ENCODE data around the gene MCM8. TPM values are rescaled to one million over a fixed set of nuclear protein-coding genes. Genes with fewer than 3 reads are reported as not detected.

The MCM8 gene
- total and polyA plus RNA-seq, 2 experiments from 2014 or later: 10.6 to 30.4 TPM

DNA sequence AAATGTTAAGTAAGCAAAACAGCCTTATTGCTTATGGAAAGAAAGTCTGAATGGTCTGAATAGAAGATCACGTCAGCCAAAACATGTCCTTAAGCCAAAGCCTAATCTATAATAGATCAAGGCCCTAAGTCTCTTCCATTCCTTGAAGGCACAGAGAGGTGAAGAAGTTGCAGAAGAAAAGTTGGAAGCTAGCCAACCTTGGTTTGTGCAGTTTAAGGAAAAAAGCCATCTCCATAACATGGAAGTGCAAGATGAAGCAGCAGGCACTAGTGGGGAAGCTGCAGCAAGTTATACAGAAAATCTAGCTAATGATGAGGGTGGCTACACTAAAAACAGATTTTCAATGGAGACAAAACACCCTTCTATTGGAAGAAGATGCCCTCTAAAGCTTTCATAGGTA lies 74.3 kb downstream of the MCM8 start:
- peaks cover 42% of the 10 kb centered on the region for H3K36me3 Mint-ChIP-seq (ENCODE audit: low read depth)
- Histone ChIP-seq H3F3A (replicated peaks; ENCODE audit: low read depth) (no peaks in the 10 kb centered on the region), H4K20me1 (replicated peaks; ENCODE audit: insufficient read depth) (peaks cover 18% of the 10 kb centered on the region), H3K79me2 (replicated peaks; ENCODE audit: insufficient read depth) (peaks cover 35% of the 10 kb centered on the region), H3K4me3 (no peak overlapping the region), H3K36me3 (ENCODE audit: insufficient read depth) (peaks cover 3% of the 10 kb centered on the region; the same call in 1 of the 2 replicates), H3K4me2 (no peak overlapping the region), H3K9me2 (ENCODE audit: insufficient read depth) (no peaks in the 10 kb centered on the region), H3K27me3 (ENCODE audit: insufficient read depth) (no peaks in the 10 kb centered on the region), H2AFZ (no peak overlapping the region), H3K4me1 (ENCODE audit: insufficient read depth) (no peaks in the 10 kb centered on the region), H3K27ac (ENCODE audit: low read depth) (no peak overlapping the region)
- ATAC-seq: no peak
- no peak overlapping the region for H3K4me3 Mint-ChIP-seq
- no peaks in the 10 kb centered on the region; the same call in 2 of the 3 replicates for H3K4me1 Mint-ChIP-seq
- H3K27ac Mint-ChIP-seq: no peak overlapping the region
- H3K27me3 Mint-ChIP-seq (ENCODE audit: insufficient read depth, low read depth, poor library complexity): no peaks in the 10 kb centered on the region
- TF ChIP-seq, protein P1, sequence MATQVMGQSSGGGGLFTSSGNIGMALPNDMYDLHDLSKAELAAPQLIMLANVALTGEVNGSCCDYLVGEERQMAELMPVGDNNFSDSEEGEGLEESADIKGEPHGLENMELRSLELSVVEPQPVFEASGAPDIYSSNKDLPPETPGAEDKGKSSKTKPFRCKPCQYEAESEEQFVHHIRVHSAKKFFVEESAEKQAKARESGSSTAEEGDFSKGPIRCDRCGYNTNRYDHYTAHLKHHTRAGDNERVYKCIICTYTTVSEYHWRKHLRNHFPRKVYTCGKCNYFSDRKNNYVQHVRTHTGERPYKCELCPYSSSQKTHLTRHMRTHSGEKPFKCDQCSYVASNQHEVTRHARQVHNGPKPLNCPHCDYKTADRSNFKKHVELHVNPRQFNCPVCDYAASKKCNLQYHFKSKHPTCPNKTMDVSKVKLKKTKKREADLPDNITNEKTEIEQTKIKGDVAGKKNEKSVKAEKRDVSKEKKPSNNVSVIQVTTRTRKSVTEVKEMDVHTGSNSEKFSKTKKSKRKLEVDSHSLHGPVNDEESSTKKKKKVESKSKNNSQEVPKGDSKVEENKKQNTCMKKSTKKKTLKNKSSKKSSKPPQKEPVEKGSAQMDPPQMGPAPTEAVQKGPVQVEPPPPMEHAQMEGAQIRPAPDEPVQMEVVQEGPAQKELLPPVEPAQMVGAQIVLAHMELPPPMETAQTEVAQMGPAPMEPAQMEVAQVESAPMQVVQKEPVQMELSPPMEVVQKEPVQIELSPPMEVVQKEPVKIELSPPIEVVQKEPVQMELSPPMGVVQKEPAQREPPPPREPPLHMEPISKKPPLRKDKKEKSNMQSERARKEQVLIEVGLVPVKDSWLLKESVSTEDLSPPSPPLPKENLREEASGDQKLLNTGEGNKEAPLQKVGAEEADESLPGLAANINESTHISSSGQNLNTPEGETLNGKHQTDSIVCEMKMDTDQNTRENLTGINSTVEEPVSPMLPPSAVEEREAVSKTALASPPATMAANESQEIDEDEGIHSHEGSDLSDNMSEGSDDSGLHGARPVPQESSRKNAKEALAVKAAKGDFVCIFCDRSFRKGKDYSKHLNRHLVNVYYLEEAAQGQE (IDR thresholded peaks at IDR 0.05; ENCODE audit: unreplicated experiment): no peak
- no peak for TF ChIP-seq POLR2AphosphoS5 (IDR thresholded peaks at IDR 0.05; ENCODE audit: low read depth)
- TF ChIP-seq, protein P2, sequence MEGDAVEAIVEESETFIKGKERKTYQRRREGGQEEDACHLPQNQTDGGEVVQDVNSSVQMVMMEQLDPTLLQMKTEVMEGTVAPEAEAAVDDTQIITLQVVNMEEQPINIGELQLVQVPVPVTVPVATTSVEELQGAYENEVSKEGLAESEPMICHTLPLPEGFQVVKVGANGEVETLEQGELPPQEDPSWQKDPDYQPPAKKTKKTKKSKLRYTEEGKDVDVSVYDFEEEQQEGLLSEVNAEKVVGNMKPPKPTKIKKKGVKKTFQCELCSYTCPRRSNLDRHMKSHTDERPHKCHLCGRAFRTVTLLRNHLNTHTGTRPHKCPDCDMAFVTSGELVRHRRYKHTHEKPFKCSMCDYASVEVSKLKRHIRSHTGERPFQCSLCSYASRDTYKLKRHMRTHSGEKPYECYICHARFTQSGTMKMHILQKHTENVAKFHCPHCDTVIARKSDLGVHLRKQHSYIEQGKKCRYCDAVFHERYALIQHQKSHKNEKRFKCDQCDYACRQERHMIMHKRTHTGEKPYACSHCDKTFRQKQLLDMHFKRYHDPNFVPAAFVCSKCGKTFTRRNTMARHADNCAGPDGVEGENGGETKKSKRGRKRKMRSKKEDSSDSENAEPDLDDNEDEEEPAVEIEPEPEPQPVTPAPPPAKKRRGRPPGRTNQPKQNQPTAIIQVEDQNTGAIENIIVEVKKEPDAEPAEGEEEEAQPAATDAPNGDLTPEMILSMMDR (conservative IDR thresholded peaks at IDR 0.05; ENCODE audit: low read depth in 2 of 2): no peak
- no peak for TF ChIP-seq CREB1 (CRISPR knock-in tag; IDR thresholded peaks at IDR 0.05; ENCODE audit: low read depth)
- no peak for TF ChIP-seq ZNF114 (CRISPR knock-in tag; IDR thresholded peaks at IDR 0.05)
- TF ChIP-seq ZNF331 (CRISPR knock-in tag; IDR thresholded peaks at IDR 0.05; ENCODE audit: low read depth): no peak
- TF ChIP-seq EZH2 (IDR thresholded peaks at IDR 0.05; ENCODE audit: low read depth, unreplicated experiment): no peak
- peaks cover 15% of the 10 kb centered on the region; the same call in 2 of the 3 replicates for H3K9me3 Mint-ChIP-seq
- DNase-seq (ENCODE audit: low spot score): no peak

DNA sequence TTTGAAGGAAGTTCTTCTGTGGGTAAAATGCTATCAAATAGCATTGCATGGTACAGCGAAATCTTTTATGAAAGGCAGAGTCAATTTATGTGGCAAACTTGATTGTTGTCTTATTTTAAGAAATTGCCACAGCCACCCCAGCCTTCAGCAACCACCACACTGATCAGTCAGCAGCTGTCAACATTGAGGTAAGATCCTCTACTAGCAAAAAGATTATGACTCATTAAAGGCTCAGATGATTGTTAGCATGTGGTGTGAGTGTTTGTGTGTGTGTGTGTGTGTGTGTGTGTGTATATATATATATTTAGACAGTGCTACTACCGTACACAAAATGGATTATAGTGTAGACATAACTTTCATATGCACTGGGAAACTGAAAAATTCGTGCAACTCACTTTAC lies 75.6 kb downstream of the MCM8 start:
- H3K4me3 Mint-ChIP-seq: no peak overlapping the region
- no peak for ATAC-seq
- Histone ChIP-seq H3K4me3 (no peak overlapping the region), H4K20me1 (replicated peaks; ENCODE audit: insufficient read depth) (peaks cover 24% of the 10 kb centered on the region), H3K4me2 (no peak overlapping the region), H3F3A (replicated peaks; ENCODE audit: low read depth) (no peaks in the 10 kb centered on the region), H2AFZ (no peak overlapping the region), H3K9me2 (ENCODE audit: insufficient read depth) (no peaks in the 10 kb centered on the region), H3K4me1 (ENCODE audit: insufficient read depth) (no peaks in the 10 kb centered on the region), H3K27me3 (ENCODE audit: insufficient read depth) (no peaks in the 10 kb centered on the region), H3K79me2 (replicated peaks; ENCODE audit: insufficient read depth) (peaks cover 25% of the 10 kb centered on the region), H3K27ac (ENCODE audit: low read depth) (no peak overlapping the region), H3K36me3 (ENCODE audit: insufficient read depth) (peaks cover 3% of the 10 kb centered on the region; the same call in 1 of the 2 replicates)
- H3K27me3 Mint-ChIP-seq (ENCODE audit: insufficient read depth, low read depth, poor library complexity): no peaks in the 10 kb centered on the region
- peaks cover 38% of the 10 kb centered on the region for H3K36me3 Mint-ChIP-seq (ENCODE audit: low read depth)
- no peak for DNase-seq (ENCODE audit: low spot score)
- peaks cover 15% of the 10 kb centered on the region; the same call in 2 of the 3 replicates for H3K9me3 Mint-ChIP-seq
- no peaks in the 10 kb centered on the region; the same call in 2 of the 3 replicates for H3K4me1 Mint-ChIP-seq
- H3K27ac Mint-ChIP-seq: no peak overlapping the region
- TF ChIP-seq, protein P3, sequence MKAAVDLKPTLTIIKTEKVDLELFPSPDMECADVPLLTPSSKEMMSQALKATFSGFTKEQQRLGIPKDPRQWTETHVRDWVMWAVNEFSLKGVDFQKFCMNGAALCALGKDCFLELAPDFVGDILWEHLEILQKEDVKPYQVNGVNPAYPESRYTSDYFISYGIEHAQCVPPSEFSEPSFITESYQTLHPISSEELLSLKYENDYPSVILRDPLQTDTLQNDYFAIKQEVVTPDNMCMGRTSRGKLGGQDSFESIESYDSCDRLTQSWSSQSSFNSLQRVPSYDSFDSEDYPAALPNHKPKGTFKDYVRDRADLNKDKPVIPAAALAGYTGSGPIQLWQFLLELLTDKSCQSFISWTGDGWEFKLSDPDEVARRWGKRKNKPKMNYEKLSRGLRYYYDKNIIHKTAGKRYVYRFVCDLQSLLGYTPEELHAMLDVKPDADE (IDR thresholded peaks at IDR 0.05): no peak
- TF ChIP-seq ZNF331 (CRISPR knock-in tag; IDR thresholded peaks at IDR 0.05; ENCODE audit: low read depth): no peak
- TF ChIP-seq, protein P4, sequence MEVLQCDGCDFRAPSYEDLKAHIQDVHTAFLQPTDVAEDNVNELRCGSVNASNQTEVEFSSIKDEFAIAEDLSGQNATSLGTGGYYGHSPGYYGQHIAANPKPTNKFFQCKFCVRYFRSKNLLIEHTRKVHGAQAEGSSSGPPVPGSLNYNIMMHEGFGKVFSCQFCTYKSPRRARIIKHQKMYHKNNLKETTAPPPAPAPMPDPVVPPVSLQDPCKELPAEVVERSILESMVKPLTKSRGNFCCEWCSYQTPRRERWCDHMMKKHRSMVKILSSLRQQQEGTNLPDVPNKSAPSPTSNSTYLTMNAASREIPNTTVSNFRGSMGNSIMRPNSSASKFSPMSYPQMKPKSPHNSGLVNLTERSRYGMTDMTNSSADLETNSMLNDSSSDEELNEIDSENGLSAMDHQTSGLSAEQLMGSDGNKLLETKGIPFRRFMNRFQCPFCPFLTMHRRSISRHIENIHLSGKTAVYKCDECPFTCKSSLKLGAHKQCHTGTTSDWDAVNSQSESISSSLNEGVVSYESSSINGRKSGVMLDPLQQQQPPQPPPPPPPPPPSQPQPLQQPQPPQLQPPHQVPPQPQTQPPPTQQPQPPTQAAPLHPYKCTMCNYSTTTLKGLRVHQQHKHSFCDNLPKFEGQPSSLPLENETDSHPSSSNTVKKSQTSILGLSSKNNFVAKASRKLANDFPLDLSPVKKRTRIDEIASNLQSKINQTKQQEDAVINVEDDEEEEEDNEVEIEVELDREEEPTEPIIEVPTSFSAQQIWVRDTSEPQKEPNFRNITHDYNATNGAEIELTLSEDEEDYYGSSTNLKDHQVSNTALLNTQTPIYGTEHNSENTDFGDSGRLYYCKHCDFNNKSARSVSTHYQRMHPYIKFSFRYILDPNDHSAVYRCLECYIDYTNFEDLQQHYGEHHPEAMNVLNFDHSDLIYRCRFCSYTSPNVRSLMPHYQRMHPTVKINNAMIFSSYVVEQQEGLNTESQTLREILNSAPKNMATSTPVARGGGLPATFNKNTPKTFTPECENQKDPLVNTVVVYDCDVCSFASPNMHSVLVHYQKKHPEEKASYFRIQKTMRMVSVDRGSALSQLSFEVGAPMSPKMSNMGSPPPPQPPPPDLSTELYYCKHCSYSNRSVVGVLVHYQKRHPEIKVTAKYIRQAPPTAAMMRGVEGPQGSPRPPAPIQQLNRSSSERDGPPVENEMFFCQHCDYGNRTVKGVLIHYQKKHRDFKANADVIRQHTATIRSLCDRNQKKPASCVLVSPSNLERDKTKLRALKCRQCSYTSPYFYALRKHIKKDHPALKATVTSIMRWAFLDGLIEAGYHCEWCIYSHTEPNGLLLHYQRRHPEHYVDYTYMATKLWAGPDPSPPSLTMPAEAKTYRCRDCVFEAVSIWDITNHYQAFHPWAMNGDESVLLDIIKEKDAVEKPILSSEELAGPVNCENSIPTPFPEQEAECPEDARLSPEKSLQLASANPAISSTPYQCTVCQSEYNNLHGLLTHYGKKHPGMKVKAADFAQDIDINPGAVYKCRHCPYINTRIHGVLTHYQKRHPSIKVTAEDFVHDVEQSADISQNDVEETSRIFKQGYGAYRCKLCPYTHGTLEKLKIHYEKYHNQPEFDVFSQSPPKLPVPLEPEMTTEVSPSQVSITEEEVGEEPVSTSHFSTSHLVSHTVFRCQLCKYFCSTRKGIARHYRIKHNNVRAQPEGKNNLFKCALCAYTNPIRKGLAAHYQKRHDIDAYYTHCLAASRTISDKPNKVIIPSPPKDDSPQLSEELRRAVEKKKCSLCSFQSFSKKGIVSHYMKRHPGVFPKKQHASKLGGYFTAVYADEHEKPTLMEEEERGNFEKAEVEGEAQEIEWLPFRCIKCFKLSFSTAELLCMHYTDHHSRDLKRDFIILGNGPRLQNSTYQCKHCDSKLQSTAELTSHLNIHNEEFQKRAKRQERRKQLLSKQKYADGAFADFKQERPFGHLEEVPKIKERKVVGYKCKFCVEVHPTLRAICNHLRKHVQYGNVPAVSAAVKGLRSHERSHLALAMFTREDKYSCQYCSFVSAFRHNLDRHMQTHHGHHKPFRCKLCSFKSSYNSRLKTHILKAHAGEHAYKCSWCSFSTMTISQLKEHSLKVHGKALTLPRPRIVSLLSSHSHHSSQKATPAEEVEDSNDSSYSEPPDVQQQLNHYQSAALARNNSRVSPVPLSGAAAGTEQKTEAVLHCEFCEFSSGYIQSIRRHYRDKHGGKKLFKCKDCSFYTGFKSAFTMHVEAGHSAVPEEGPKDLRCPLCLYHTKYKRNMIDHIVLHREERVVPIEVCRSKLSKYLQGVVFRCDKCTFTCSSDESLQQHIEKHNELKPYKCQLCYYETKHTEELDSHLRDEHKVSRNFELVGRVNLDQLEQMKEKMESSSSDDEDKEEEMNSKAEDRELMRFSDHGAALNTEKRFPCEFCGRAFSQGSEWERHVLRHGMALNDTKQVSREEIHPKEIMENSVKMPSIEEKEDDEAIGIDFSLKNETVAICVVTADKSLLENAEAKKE (CRISPR knock-in tag; IDR thresholded peaks at IDR 0.05): no peak

Data from GM23338 (cell line).